H1 (cell line): Measurements from ENCODE around the gene SLC2A2. TPM values are rescaled to one million over a fixed set of nuclear protein-coding genes. Genes with fewer than 3 reads are reported as not detected.

ENCODE experiments used
- BCL11A ChIP-seq, 2 experiments: IDR thresholded peaks; one replicate each; pipeline ENCODE4 v1.6.1; 2011; ENCODE audit warnings: low read depth in 2 of 2, low read length in 2 of 2, mild to moderate bottlenecking in 2 of 2
- CBX8 ChIP-seq: fragments of 300-800, 300-1000 bp; sonication (generic); IDR thresholded peaks from 2 replicates; pipeline ENCODE4 v1.7.1; 2016; ENCODE audit warnings: low read depth, low read length, borderline replicate concordance
- CHD1 ChIP-seq: IDR thresholded peaks from 2 replicates; pipeline ENCODE4 v1.6.1; 2012; ENCODE audit warnings: low read depth, low read length, improper control_type of control experiment
- CTBP2 ChIP-seq: IDR thresholded peaks from 2 replicates; pipeline ENCODE4 v1.7.0; 2011; ENCODE audit warnings: borderline replicate concordance, mild to moderate bottlenecking, moderate library complexity, mixed read lengths, low read length; ENCODE audit not compliant: insufficient read depth, insufficient read length
- SRF ChIP-seq: IDR thresholded peaks from 2 replicates; pipeline ENCODE4 v1.6.1; 2011; ENCODE audit warnings: mild to moderate bottlenecking, low read depth, low read length, moderate library complexity
- SUZ12 ChIP-seq: fragments of 200-600 bp; sonication (generic); IDR thresholded peaks from 2 replicates; pipeline ENCODE4 v1.6.1; 2012; ENCODE audit warnings: mild to moderate bottlenecking, inconsistent platforms, low read length, moderate library complexity, mixed read lengths
- TAF7 ChIP-seq: optimal IDR thresholded peaks from 2 replicates; pipeline ENCODE3; 2011; ENCODE audit warnings: low read depth, mild to moderate bottlenecking, inconsistent platforms, low read length, moderate library complexity, borderline replicate concordance
- polyA plus RNA-seq, 7 experiments: library from polyadenylated mRNA; depleted of rRNA in 3 of 7; stranded (reverse) in 5 of 7; unstranded in 2 of 7; fragments of >200 nt in 5 of 7; fragments of 200-250 nt in 2 of 7; gene quantifications; 1 replicate in 5 of 7; 2 replicates in 1 of 7; 4 replicates in 1 of 7; pipeline versions ENCODE4 v1.2.1 to v1.2.3, GENCODE V29; 2011 to 2013; ENCODE audit warnings: missing spikeins in 2 of 7, mixed read lengths in 2 of 7
- total RNA-seq: library from RNA; stranded (reverse); fragmentation: NEBNext Ultra II Directional; extraction: Animal tissue kit (Norgen Biotek cat#: 25700); gene quantifications from 2 replicates; pipeline ENCODE4 v1.2.1, GENCODE V29; 2021
- TF ChIP-seq, protein P1 (sequence below), 3 experiments: IDR thresholded peaks; 1 replicate in 2 of 3; 2 replicates in 1 of 3; pipeline versions ENCODE4 v1.5.1 to v1.6.1; 2011; ENCODE audit warnings: low read length in 3 of 3, mild to moderate bottlenecking in 3 of 3, inconsistent platforms in 2 of 3, low read depth in 1 of 3, moderate library complexity in 1 of 3; ENCODE audit not compliant: insufficient read depth in 1 of 3; ENCODE audit errors: control extremely low read depth in 1 of 3

The SLC2A2 gene
- total and polyA plus RNA-seq, 2 of the 8 experiments (the other 6 are each of a cell fraction or from before 2014, with no cell fraction given): not detected

- TF ChIP-seq TAF7 (no peak), CHD1 (no peak), SRF (no peak), BCL11A (IDR thresholded peaks at IDR 0.05; ENCODE audit: low read depth in 2 of 2, low read length in 2 of 2) (no peak), SUZ12 (no peak), CBX8 (no peak), CTBP2 (no peak)
- TF ChIP-seq, protein P1, sequence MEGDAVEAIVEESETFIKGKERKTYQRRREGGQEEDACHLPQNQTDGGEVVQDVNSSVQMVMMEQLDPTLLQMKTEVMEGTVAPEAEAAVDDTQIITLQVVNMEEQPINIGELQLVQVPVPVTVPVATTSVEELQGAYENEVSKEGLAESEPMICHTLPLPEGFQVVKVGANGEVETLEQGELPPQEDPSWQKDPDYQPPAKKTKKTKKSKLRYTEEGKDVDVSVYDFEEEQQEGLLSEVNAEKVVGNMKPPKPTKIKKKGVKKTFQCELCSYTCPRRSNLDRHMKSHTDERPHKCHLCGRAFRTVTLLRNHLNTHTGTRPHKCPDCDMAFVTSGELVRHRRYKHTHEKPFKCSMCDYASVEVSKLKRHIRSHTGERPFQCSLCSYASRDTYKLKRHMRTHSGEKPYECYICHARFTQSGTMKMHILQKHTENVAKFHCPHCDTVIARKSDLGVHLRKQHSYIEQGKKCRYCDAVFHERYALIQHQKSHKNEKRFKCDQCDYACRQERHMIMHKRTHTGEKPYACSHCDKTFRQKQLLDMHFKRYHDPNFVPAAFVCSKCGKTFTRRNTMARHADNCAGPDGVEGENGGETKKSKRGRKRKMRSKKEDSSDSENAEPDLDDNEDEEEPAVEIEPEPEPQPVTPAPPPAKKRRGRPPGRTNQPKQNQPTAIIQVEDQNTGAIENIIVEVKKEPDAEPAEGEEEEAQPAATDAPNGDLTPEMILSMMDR (IDR thresholded peaks at IDR 0.05; ENCODE audit: control extremely low read depth in 1 of 3, insufficient read depth in 1 of 3, low read depth in 1 of 3, low read length in 3 of 3): no peak
- TF ChIP-seq, all 59 proteins: peak for 0
Measured at GRCh38 chr3:171064461-171064860, 37.9 kb upstream of the SLC2A2 start (continued).
